ENCODE measurements around the gene CCDC157.

Gene CCDC157

DNA sequence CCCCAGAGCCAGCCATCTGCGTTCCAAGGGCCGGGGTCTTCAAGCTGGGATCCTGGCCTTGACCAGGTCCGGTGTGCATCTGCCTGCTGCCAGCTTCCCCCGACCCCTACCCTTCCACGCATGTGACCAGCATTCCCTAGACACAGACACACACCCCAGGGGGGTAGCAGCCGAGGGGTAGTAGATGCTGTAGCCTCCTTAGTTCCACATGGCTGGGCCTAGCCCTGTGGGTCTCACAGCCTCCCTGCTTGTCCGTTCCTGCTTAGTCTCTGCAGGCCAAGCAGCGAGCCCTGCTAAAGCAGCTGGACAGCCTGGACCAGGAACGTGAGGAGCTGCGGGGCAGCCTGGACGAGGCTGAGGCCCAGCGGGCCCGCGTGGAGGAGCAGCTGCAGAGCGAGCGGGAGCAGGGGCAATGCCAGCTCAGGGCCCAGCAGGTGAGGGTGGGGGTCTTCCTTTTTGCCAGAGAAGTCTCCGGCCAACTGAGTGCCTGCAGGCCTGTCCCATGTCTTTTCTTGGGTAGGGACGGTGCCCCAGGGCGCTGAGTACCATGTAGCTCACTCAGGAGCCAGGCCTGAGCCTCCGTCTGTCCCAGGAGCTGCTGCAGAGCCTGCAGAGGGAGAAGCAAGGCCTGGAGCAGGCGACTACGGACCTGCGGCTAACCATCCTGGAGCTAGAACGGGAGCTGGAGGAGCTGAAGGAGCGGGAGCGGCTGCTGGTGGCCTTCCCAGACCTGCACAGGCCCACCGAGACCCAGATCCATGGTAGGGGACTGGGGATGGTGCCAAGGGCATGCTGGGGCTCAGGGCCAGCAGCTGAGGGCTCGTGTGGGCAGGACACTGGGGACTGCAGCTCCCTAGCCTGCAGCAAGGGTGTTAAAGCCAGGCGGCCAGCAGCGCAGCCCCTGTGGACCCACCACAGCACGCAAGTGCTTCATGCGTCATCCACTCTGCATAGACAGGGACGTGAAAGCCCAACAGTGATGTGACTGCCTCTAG, 16.8 kb downstream of the CCDC157 start:
- no peak overlapping the region for H3K4me3 ChIP-seq (replicated peaks in 1 of 2; ENCODE audit: low read depth in 2 of 2, low read length in 2 of 2)
- no peak for DNase-seq (ENCODE audit: low read depth in 2 of 2)
- TF ChIP-seq CTCF (IDR thresholded peaks at IDR 0.05; ENCODE audit: low read depth, low read length), result no peak

DNA sequence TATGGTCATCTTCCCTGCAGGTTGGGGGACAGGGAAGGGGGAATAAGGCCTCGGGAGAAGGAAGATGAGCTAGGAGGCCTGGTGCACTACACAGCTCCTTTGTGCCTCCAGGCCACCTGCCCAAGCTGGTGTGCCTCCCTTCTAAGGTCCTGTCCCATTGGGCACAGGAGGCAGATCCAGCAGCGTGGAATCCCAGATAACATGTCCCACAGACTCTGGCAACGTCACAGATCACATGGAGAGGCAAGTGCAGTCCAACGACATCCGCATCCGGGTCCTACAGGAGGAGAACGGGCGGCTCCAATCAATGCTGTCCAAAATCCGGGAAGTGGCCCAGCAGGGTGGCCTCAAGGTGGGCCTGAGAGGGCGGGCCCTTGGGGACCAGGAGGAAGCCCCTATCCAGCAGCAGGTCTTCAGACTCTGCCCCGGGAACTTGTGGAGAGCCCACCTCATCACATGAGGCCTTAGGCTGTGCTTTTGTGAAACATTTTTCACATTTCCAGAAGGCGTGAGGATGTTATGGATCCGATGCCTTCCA, 18.6 kb downstream of the CCDC157 start:
- DNase-seq (ENCODE audit: low read depth in 2 of 2), result no peak
- no peak for TF ChIP-seq CTCF (IDR thresholded peaks at IDR 0.05; ENCODE audit: low read depth, low read length)

DNA sequence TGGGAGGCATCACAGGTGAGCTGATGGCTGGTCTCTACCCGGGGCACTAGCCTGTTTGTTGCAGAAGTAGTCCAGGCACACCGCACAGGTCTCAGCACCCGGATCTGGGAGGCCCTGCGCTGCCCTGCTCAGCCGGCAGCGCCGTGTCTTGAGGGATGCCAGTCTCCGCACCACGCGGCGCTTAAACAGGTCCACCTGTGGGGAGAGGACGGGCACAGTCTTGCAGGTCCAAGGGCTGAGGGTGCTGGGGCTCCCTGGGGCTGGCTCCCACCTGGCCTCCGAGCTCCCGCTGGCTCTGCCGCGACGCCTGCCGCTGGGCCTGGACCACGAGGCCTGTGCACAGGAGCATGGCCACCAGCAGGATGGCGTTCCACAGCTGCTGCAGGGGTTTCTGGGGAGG, 23.2 kb downstream of the CCDC157 start:
- TF ChIP-seq CTCF (IDR thresholded peaks at IDR 0.05; ENCODE audit: low read depth, low read length), result no peak
- DNase-seq (ENCODE audit: low read depth in 2 of 2), result no peak
- no peak overlapping the region for H3K4me3 ChIP-seq (replicated peaks in 1 of 2; ENCODE audit: low read depth in 2 of 2, low read length in 2 of 2)

More for the DNA sequence above, 18.6 kb downstream of the CCDC157 start:
- H3K4me3 ChIP-seq (replicated peaks in 1 of 2; ENCODE audit: low read depth in 2 of 2, low read length in 2 of 2), result no peak overlapping the region

GRCh38 chr22:30381264-30381663, 24.5 kb downstream of the CCDC157 start:
- TF ChIP-seq CTCF (IDR thresholded peaks at IDR 0.05; ENCODE audit: low read depth, low read length), result no peak
- H3K4me3 ChIP-seq (replicated peaks in 1 of 2; ENCODE audit: low read depth in 2 of 2, low read length in 2 of 2), result no peak overlapping the region
- DNase-seq (ENCODE audit: low read depth in 2 of 2), result no peak

GRCh38 chr22:30382340-30382739, 25.5 kb downstream of the CCDC157 start:
- no peak for DNase-seq (ENCODE audit: low read depth in 2 of 2)
- no peak for TF ChIP-seq CTCF (IDR thresholded peaks at IDR 0.05; ENCODE audit: low read depth, low read length)
- H3K4me3 ChIP-seq (replicated peaks in 1 of 2; ENCODE audit: low read depth in 2 of 2, low read length in 2 of 2), result no peak overlapping the region

GRCh38 chr22:30383061-30383460, 26.3 kb downstream of the CCDC157 start:
- H3K4me3 ChIP-seq (replicated peaks in 1 of 2; ENCODE audit: low read depth in 2 of 2, low read length in 2 of 2), result no peak overlapping the region
- no peak for TF ChIP-seq CTCF (IDR thresholded peaks at IDR 0.05; ENCODE audit: low read depth, low read length)
- DNase-seq (ENCODE audit: low read depth in 2 of 2), result no peak
